OCI-LY3 (cell line): Measurements from ENCODE around the gene RAB11B.

Experiments
- H2AFZ ChIP-seq: fragments of 200-600, 300-600 bp; shearing (Covaris generic); 2 replicates; pipeline ENCODE4 v1.6.0; 2014; ENCODE audit warnings: antibody characterized with exemption, low read depth, low read length
- H3K27ac ChIP-seq: fragments of 200-600, 300-600 bp; sonication (generic); 2 replicates; pipeline ENCODE4 v1.5.1; 2014; ENCODE audit warnings: mild to moderate bottlenecking, low read length, moderate library complexity, mixed read lengths
- H3K27me3 ChIP-seq: fragments of 200-600, 300-600 bp; sonication (generic); 2 replicates; pipeline ENCODE4 v1.6.1; 2014; ENCODE audit warnings: low read depth, low read length, mixed read lengths
- H3K36me3 ChIP-seq: fragments of 200-600, 300-600 bp; sonication (generic); replicated peaks from 2 replicates; pipeline ENCODE3; 2014; ENCODE audit warnings: low read depth, low read length, mixed read lengths
- H3K4me1 ChIP-seq: fragments of 300-600, 200-600 bp; sonication (generic); 2 replicates; pipeline ENCODE4 v1.6.1; 2014; ENCODE audit warnings: low read length, mixed read lengths
- H3K4me2 ChIP-seq: fragments of 200-600, 300-600 bp; sonication (generic); 2 replicates; pipeline ENCODE4 v1.6.1; 2014; ENCODE audit warnings: low read length, mixed read lengths
- H3K4me3 ChIP-seq: fragments of 300-600, 200-600 bp; sonication (generic); 2 replicates; pipeline ENCODE4 v1.5.1; 2014; ENCODE audit warnings: antibody characterized with exemption, mild to moderate bottlenecking, low read length, moderate library complexity
- H3K79me2 ChIP-seq: fragments of 300-600, 200-600 bp; shearing (Covaris generic); 2 replicates; pipeline ENCODE4 v1.6.1; 2014; ENCODE audit warnings: mild to moderate bottlenecking, low read length, mixed read lengths
- H3K9ac ChIP-seq: fragments of 300-600, 200-600 bp; shearing (Covaris generic); 2 replicates; pipeline ENCODE4 v1.6.0; 2014; ENCODE audit warnings: mild to moderate bottlenecking, low read length, moderate library complexity
- H3K9me3 ChIP-seq: fragments of 200-600, 300-600 bp; shearing (Covaris generic); 2 replicates; pipeline ENCODE4 v1.6.1; 2014; ENCODE audit warnings: low read length, mixed read lengths; ENCODE audit not compliant: insufficient read depth
- H4K20me1 ChIP-seq: fragments of 200-600, 300-600 bp; sonication (generic); 2 replicates; pipeline ENCODE4 v1.6.1; 2016; ENCODE audit warnings: low read length, mixed read lengths; ENCODE audit not compliant: insufficient read depth
- CTCF ChIP-seq: fragments of 200-600, 300-600 bp; sonication (generic); IDR thresholded peaks from 2 replicates; pipeline ENCODE4 v1.5.1; 2014; ENCODE audit warnings: antibody characterized with exemption, low read length, low read depth
- EZH2phosphoT487 ChIP-seq: fragments of 200-600 bp; shearing (Covaris generic); IDR thresholded peaks from 2 replicates; pipeline ENCODE4 v1.6.1; 2018; ENCODE audit warnings: antibody characterized with exemption, mixed run types, low read depth

RAB11B gene

DNA sequence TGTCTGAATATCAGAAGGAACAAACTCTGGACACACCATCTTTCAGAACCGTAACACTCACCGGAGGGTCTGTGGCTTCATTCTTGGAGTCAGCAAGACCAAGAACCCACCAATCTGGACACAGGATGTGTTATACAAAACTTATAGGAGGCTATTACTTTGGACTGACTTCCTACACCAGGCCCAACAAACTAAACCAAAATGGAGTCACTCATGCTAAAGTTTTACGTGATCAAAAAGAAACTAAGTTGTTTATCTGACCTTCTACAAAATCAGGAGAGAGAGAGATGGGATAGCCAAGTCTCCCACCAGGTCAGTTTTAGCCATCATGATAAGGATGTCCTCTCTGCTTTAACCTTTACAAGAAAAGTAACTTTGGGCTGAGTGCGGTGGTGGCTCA lies 3.2 kb upstream of the RAB11B start:
- H3K9me3 ChIP-seq: no peaks in the 10 kb centered on the region
- H3K36me3 ChIP-seq: no peaks in the 10 kb centered on the region
- peaks cover 14% of the 10 kb centered on the region for H3K79me2 ChIP-seq
- H3K27ac ChIP-seq: no peak overlapping the region
- H3K27me3 ChIP-seq: no peaks in the 10 kb centered on the region
- peaks cover 5% of the 10 kb centered on the region for H3K4me1 ChIP-seq
- peaks cover 12% of the 10 kb centered on the region for H4K20me1 ChIP-seq
- TF ChIP-seq EZH2phosphoT487 (no peak), CTCF (no peak)
- H3K9ac ChIP-seq: no peak overlapping the region
- H3K4me2 ChIP-seq: no peak overlapping the region
- no peak overlapping the region for H3K4me3 ChIP-seq
- H2AFZ ChIP-seq: no peak overlapping the region

DNA sequence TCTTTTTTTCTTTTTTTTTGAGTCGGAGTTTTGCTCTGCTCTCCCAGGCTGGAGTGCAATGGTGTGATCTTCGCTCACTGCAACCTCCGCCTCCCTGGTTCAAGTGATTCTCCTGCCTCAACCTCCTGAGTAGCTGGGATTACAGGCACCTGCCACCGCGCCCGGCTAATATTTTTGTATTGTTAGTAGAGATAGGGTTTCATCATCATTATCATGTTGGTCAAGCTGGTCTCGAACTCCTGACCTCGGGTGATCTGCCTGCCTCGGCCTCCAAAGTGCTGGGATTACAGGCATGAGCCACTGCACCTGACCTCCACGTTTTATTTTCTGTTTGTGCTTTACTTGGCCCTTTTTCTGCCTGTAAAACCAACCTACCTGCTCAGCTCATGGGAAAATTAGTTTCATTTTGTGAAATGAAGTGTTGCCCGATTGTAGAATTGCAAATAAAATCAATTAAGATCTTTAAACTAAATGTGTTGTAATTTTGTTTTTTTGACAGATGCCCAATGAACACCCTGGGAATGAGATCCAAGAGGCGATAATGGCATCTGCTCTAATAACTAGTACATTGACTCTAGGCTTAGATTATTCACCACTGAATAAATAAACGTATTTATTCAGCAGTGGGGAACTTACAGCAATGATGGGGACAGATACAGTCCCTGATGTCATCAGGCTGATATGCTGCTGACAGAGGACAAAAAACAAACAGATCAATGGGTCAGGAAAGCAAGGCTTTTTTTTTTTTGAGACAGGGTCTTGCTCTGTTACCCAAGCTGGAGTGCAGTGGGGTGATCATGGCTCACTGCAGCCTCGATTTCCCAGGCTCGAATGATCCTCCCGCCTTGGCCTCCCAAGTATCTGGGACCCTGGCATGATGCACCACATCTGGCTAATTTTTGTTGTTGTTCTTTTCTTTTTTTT lies 2.2 kb upstream of the RAB11B start:
- H3K4me1 ChIP-seq: peaks cover 5% of the 10 kb centered on the region
- H3K79me2 ChIP-seq: peaks cover 22% of the 10 kb centered on the region
- TF ChIP-seq CTCF (no peak), EZH2phosphoT487 (no peak)
- no peaks in the 10 kb centered on the region for H3K36me3 ChIP-seq
- H3K27ac ChIP-seq: no peak overlapping the region
- H2AFZ ChIP-seq: no peak overlapping the region
- no peaks in the 10 kb centered on the region for H3K9me3 ChIP-seq
- H3K4me3 ChIP-seq: no peak overlapping the region
- H3K4me2 ChIP-seq: no peak overlapping the region
- H4K20me1 ChIP-seq: peaks cover 17% of the 10 kb centered on the region
- no peaks in the 10 kb centered on the region for H3K27me3 ChIP-seq
- H3K9ac ChIP-seq: no peak overlapping the region

- no peak for TF ChIP-seq EZH2phosphoT487
- no peak for TF ChIP-seq CTCF
- Histone ChIP-seq H3K27me3 (no peaks in the 10 kb centered on the region), H3K4me3 (peak overlapping the region; percentile 74; the same call in 1 of the 2 replicates), H4K20me1 (peaks cover 23% of the 10 kb centered on the region), H3K9me3 (no peaks in the 10 kb centered on the region), H3K36me3 (no peaks in the 10 kb centered on the region), H2AFZ (no peak overlapping the region), H3K27ac (no peak overlapping the region), H3K4me2 (peak overlapping the region; percentile 66; the same call in 1 of the 2 replicates), H3K79me2 (peaks cover 28% of the 10 kb centered on the region), H3K4me1 (peaks cover 5% of the 10 kb centered on the region), H3K9ac (no peak overlapping the region)
Observed at GRCh38 chr19:8388612-8388958, 1.6 kb upstream of the RAB11B start.

DNA sequence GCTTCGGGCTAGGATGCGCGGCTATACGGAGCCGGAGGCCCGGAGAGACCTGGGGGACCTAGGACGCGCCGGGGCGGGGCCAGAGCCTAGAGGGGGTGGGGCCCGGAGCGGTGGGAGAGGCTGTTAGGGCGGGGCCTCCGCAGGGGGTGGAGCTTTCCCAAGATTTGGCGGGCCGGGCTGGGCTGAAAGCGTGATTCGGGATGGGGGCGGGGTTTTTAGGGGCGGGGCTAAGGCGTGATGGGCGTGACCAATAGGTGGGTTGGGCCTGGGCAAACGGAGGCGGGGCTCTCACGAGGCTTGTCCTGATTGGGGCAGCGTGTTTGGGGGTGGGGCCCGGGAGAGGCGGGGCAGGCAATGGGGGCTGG lies 439 bp downstream of the RAB11B start:
- peak overlapping the region; percentile 97 for H3K9ac ChIP-seq
- no peaks in the 10 kb centered on the region for H3K36me3 ChIP-seq
- peaks cover 36% of the 10 kb centered on the region for H4K20me1 ChIP-seq
- H3K4me1 ChIP-seq: peaks cover 5% of the 10 kb centered on the region
- H3K4me2 ChIP-seq: peak overlapping the region; percentile 63
- H3K79me2 ChIP-seq: peaks cover 44% of the 10 kb centered on the region
- H3K9me3 ChIP-seq: no peaks in the 10 kb centered on the region
- H3K4me3 ChIP-seq: peak overlapping the region; percentile 85
- no peak overlapping the region for H2AFZ ChIP-seq
- H3K27me3 ChIP-seq: no peaks in the 10 kb centered on the region
- TF ChIP-seq CTCF (no peak), EZH2phosphoT487 (no peak)
- peak overlapping the region; percentile 85 for H3K27ac ChIP-seq
